PC-3 (cell line): ENCODE data around the gene PRSS21. TPM values are rescaled to one million over a fixed set of nuclear protein-coding genes. Genes with fewer than 3 reads are reported as not detected.

Experiments
- ATAC-seq: fragments of 200-7000 bp; cut with Tn5 transposase; 2 replicates; pipeline ENCODE4 v1.9.1; 2020; ENCODE audit warnings: mild to moderate bottlenecking, moderate library complexity
- BruUV-seq: library from RNA; stranded (reverse); fragments of 400-500 nt; replicated peaks from 2 replicates; lab custom pipeline; 2021; lab: Mats Ljungman, UMichigan
- CTCF ChIA-PET: fragments of 300-600 bp; sonication (Branson Sonifier 250); formaldehyde crosslinking; loops from one replicate; lab custom pipeline; 2022; ENCODE audit warnings: antibody characterized with exemption; lab: Charles Lee
- POLR2A ChIA-PET: fragments of 300-600 bp; sonication (Branson Sonifier 250); formaldehyde crosslinking; loops from one replicate; lab custom pipeline; 2022; ENCODE audit warnings: antibody characterized with exemption; ENCODE audit not compliant: unreplicated experiment; lab: Charles Lee
- DNase-seq: peaks from one replicate; pipeline ENCODE4 v3.0.0-alpha.2; 2015
- H2AFZ ChIP-seq: fragments of 300-600 bp; sonication (generic); 2 replicates; pipeline ENCODE4 v1.6.0; 2016; ENCODE audit warnings: antibody characterized with exemption, low read length
- H3F3A ChIP-seq: fragments of 300-600 bp; sonication (generic); one replicate; pipeline ENCODE4 v1.6.0; 2017; ENCODE audit warnings: antibody characterized with exemption, low read length, control low read depth, mild to moderate bottlenecking; ENCODE audit not compliant: unreplicated experiment
- H3K27ac ChIP-seq: fragments of 300-600 bp; sonication (generic); 2 replicates; pipeline ENCODE4 v1.5.1; 2016; ENCODE audit warnings: mild to moderate bottlenecking, low read length
- H3K27me3 ChIP-seq: fragments of 300-600 bp; sonication (generic); 2 replicates; pipeline ENCODE4 v1.6.1; 2016; ENCODE audit warnings: low read length, mixed read lengths
- H3K36me3 ChIP-seq: fragments of 300-600 bp; sonication (generic); 2 replicates; pipeline ENCODE4 v1.6.1; 2016; ENCODE audit warnings: low read depth, mixed run types, low read length, mixed read lengths
- H3K4me1 ChIP-seq: fragments of 300-600 bp; sonication (generic); 2 replicates; pipeline ENCODE4 v1.5.1; 2016; ENCODE audit warnings: low read length; ENCODE audit not compliant: insufficient read depth
- H3K4me2 ChIP-seq: fragments of 300-600 bp; sonication (generic); 2 replicates; pipeline ENCODE4 v1.6.0; 2016; ENCODE audit warnings: low read length
- H3K4me3 ChIP-seq: fragments of 300-600 bp; sonication (generic); 2 replicates; pipeline ENCODE4 v1.5.1; 2016; ENCODE audit warnings: mild to moderate bottlenecking, low read length, mixed read lengths
- H3K79me2 ChIP-seq: fragments of 300-600 bp; sonication (generic); 2 replicates; pipeline ENCODE4 v1.6.1; 2017; ENCODE audit warnings: low read length, mixed read lengths
- H3K9ac ChIP-seq: fragments of 300-600 bp; sonication (generic); 2 replicates; pipeline ENCODE4 v1.6.0; 2016; ENCODE audit warnings: mild to moderate bottlenecking, low read length
- H3K9me2 ChIP-seq: fragments of 300-600 bp; sonication (generic); replicated peaks from 2 replicates; pipeline ENCODE4 v1.6.1; 2016; ENCODE audit warnings: mixed run types, low read length, mixed read lengths
- H3K9me3 ChIP-seq: fragments of 300-600 bp; sonication (generic); 2 replicates; pipeline ENCODE4 v1.6.1; 2016; ENCODE audit warnings: low read length, mixed read lengths
- H4K20me1 ChIP-seq: fragments of 300-600 bp; sonication (generic); 2 replicates; pipeline ENCODE4 v1.6.1; 2016; ENCODE audit warnings: low read length, mixed read lengths
- EZH2 ChIP-seq: fragments of 300-600 bp; sonication (generic); IDR thresholded peaks from one replicate; pipeline ENCODE4 v1.6.1; 2017; ENCODE audit warnings: antibody characterized with exemption, mild to moderate bottlenecking, low read length; ENCODE audit not compliant: unreplicated experiment
- EZH2phosphoT487 ChIP-seq: fragments of 300-600 bp; sonication (generic); IDR thresholded peaks from 2 replicates; pipeline ENCODE4 v1.6.1; 2018; ENCODE audit warnings: mild to moderate bottlenecking, antibody characterized with exemption, low read length, borderline replicate concordance
- intact Hi-C: fragments of 100-400 bp; cut with micrococcal nuclease; formaldehyde crosslinking; loops from 2 replicates; pipeline ENCODE4 v1.9.0; 2023
- total RNA-seq: library from RNA; depleted of rRNA; stranded (reverse); fragments of >200 nt; gene quantifications from 2 replicates; pipeline ENCODE4 v1.2.3, GENCODE V29; 2014
- TF ChIP-seq, protein P1 (sequence below): fragments of 300-600 bp; sonication (generic); conservative IDR thresholded peaks from 2 replicates; pipeline ENCODE4 v1.5.1; 2017; ENCODE audit warnings: antibody characterized with exemption, low read depth, mild to moderate bottlenecking, low read length

PRSS21 gene
- total RNA-seq, 1 experiment from 2014 or later: not detected

DNA sequence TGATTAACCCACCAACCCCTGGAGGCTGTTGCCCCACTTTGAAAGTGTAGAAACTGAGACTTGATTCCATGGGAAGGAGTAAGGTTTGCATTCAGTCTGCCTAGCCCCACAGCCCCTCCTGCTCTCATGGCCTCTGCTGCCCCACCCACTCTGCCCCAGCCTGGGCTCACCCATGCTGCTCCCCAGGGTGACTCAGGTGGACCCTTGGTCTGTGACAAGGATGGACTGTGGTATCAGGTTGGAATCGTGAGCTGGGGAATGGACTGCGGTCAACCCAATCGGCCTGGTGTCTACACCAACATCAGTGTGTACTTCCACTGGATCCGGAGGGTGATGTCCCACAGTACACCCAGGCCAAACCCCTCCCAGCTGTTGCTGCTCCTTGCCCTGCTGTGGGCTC, 12.3 kb upstream of the PRSS21 start:
- POLR2A ChIA-PET: no interaction called here
- CTCF ChIA-PET: no interaction called here

DNA sequence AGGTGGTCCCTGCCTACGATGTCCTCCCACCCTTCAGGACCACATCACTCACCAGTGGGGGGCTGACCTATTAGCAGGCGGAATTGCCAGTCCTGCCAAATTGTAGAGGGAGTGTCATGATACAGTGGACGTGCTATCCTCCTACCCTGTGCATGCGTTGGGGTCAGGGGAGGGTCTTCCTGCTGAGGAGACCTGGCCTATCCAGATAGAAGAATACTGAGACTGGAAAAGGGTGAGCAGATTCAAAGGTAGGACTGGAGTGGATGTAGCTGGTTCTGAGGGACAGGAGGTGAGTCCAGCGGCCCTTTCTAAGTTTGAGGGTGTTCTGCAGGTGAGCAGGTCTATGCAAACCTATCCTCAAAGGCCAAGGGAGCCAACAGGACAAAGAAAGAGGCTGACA, 10.8 kb upstream of the PRSS21 start:
- no peaks in the 10 kb centered on the region for H3K79me2 ChIP-seq
- no peaks in the 10 kb centered on the region for H3F3A ChIP-seq
- ChIA-PET POLR2A (no interaction called here), CTCF (no interaction called here)
- H2AFZ ChIP-seq: no peak overlapping the region
- intact Hi-C loops: no loop called here
- H3K27me3 ChIP-seq: no peaks in the 10 kb centered on the region
- H3K9me2 ChIP-seq: no peaks in the 10 kb centered on the region
- DNase-seq (no peak), ATAC-seq (no peak)
- H3K9me3 ChIP-seq: no peaks in the 10 kb centered on the region
- H3K4me2 ChIP-seq: no peak overlapping the region
- no peaks in the 10 kb centered on the region for H3K36me3 ChIP-seq
- no peak overlapping the region for H3K9ac ChIP-seq
- no peaks in the 10 kb centered on the region for H3K4me1 ChIP-seq
- no peak overlapping the region for H3K4me3 ChIP-seq
- TF ChIP-seq EZH2: no peak
- TF ChIP-seq, protein P1, sequence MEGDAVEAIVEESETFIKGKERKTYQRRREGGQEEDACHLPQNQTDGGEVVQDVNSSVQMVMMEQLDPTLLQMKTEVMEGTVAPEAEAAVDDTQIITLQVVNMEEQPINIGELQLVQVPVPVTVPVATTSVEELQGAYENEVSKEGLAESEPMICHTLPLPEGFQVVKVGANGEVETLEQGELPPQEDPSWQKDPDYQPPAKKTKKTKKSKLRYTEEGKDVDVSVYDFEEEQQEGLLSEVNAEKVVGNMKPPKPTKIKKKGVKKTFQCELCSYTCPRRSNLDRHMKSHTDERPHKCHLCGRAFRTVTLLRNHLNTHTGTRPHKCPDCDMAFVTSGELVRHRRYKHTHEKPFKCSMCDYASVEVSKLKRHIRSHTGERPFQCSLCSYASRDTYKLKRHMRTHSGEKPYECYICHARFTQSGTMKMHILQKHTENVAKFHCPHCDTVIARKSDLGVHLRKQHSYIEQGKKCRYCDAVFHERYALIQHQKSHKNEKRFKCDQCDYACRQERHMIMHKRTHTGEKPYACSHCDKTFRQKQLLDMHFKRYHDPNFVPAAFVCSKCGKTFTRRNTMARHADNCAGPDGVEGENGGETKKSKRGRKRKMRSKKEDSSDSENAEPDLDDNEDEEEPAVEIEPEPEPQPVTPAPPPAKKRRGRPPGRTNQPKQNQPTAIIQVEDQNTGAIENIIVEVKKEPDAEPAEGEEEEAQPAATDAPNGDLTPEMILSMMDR: no peak
- TF ChIP-seq EZH2phosphoT487: no peak
- no peaks in the 10 kb centered on the region for H4K20me1 ChIP-seq
- no TSS peak for BruUV-seq
- H3K27ac ChIP-seq: no peak overlapping the region

More for the DNA sequence above, 12.3 kb upstream of the PRSS21 start:
- Histone ChIP-seq H3K9me3 (no peaks in the 10 kb centered on the region), H3K4me1 (peaks cover 4% of the 10 kb centered on the region; the same call in 1 of the 2 replicates), H3K27me3 (no peaks in the 10 kb centered on the region), H3K4me3 (no peak overlapping the region), H3K36me3 (no peaks in the 10 kb centered on the region), H3K9ac (no peak overlapping the region), H3F3A (no peaks in the 10 kb centered on the region), H3K4me2 (no peak overlapping the region), H3K79me2 (no peaks in the 10 kb centered on the region), H3K27ac (no peak overlapping the region), H4K20me1 (no peaks in the 10 kb centered on the region), H3K9me2 (no peaks in the 10 kb centered on the region), H2AFZ (no peak overlapping the region)
- TF ChIP-seq EZH2 (no peak), EZH2phosphoT487 (no peak)
- TF ChIP-seq, protein P1: no peak
- intact Hi-C loops: no loop called here
- DNase-seq: no peak
- no peak for ATAC-seq
- no TSS peak for BruUV-seq

DNA sequence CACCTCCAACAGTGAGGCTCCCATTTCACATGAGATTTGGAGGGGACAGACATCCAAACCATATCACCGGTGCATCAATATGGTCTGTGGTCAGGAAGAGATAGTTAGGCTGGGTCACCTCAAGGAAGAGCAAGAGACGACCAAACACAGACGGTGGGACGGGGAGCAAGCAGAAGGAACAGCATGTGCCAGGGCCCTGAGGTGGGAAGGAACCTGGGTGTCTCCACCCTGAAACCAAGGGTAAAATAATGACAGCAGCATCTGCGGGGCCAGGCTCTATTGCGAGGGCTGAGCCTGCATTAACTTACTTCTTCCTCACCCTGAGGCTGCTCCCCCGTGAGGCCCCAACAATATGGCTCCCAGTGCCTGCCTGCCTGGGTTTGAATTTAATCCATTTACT, 8.9 kb upstream of the PRSS21 start:
- H3K36me3 ChIP-seq: no peaks in the 10 kb centered on the region
- no peaks in the 10 kb centered on the region for H3K9me3 ChIP-seq
- POLR2A ChIA-PET: no interaction called here
- CTCF ChIA-PET: no interaction called here
- no TSS peak for BruUV-seq
- no peaks in the 10 kb centered on the region for H3K27me3 ChIP-seq
- H3K27ac ChIP-seq: no peak overlapping the region
- H3K4me2 ChIP-seq: no peak overlapping the region
- no peak for TF ChIP-seq EZH2phosphoT487
- no peak for TF ChIP-seq EZH2
- TF ChIP-seq, protein P1: no peak
- no peaks in the 10 kb centered on the region for H3K79me2 ChIP-seq
- H4K20me1 ChIP-seq: no peaks in the 10 kb centered on the region
- ATAC-seq: no peak
- H3K4me3 ChIP-seq: no peak overlapping the region
- H3F3A ChIP-seq: no peaks in the 10 kb centered on the region
- intact Hi-C loops: no loop called here
- H3K9ac ChIP-seq: no peak overlapping the region
- no peak overlapping the region for H2AFZ ChIP-seq
- no peaks in the 10 kb centered on the region for H3K4me1 ChIP-seq
- no peak for DNase-seq
- no peaks in the 10 kb centered on the region for H3K9me2 ChIP-seq
